Endothelial cell of hepatic sinusoid (primary cell): Measurements from ENCODE around the gene SEMA3G.

Source experiments
- in situ Hi-C: cut with HindIII; loops from 2 replicates; pipeline ENCODE4 v1.10.0; 2017; ENCODE audit warnings: low sequenced_read_pairs

Gene SEMA3G

GRCh38 chr3:52479877-52480575 lies 35.1 kb upstream of the SEMA3G start:
- in situ Hi-C loops, result loop anchor here (5.0 kb wide), 1 partner anchor 63 kb away; no protein-coding TSS in a partner anchor

- in situ Hi-C loops, result no loop called here
These were observed 34.4 kb upstream of the SEMA3G start for GRCh38 chr3:52479037-52479876.

GRCh38 chr3:52477796-52478095 lies 32.8 kb upstream of the SEMA3G start:
- in situ Hi-C loops, result no loop called here

GRCh38 chr3:52477076-52477795 lies 32.3 kb upstream of the SEMA3G start:
- in situ Hi-C loops, result no loop called here

DNA sequence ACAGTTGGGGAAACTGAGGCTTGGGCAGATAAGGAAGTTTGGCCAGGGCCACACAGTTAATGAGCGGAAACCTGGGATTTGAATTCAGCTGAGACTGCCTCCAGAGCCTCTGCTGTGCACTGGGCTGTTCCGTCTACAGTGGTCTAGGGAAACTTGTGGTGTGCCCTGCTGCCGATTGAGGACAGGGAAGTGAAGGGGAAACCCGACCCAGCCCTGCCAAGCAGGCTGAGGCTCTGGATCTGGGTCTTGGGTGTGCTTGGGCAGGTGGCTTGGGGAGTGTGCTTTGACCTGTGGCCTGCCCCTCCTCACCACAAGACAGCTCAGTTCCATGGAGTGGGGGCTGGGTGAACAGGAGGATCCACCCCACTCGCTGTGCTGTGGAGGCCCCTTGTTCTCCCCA lies 28.1 kb upstream of the SEMA3G start:
- in situ Hi-C loops, result loop anchor here (5.0 kb wide), 1 partner anchor 79 kb away; no protein-coding TSS in a partner anchor

- in situ Hi-C loops, result loop anchor here (5.0 kb wide), 1 partner anchor 80 kb away; no protein-coding TSS in a partner anchor
These were observed 27.5 kb upstream of the SEMA3G start for GRCh38 chr3:52472239-52473000.

- in situ Hi-C loops, result loop anchor here (5.0 kb wide), 1 partner anchor 81 kb away; no protein-coding TSS in a partner anchor
These were observed 26.7 kb upstream of the SEMA3G start for GRCh38 chr3:52471371-52472238.

GRCh38 chr3:52470920-52471319 lies 26.0 kb upstream of the SEMA3G start:
- in situ Hi-C loops, result loop anchor here (5.0 kb wide), 1 partner anchor 81 kb away; no protein-coding TSS in a partner anchor

DNA sequence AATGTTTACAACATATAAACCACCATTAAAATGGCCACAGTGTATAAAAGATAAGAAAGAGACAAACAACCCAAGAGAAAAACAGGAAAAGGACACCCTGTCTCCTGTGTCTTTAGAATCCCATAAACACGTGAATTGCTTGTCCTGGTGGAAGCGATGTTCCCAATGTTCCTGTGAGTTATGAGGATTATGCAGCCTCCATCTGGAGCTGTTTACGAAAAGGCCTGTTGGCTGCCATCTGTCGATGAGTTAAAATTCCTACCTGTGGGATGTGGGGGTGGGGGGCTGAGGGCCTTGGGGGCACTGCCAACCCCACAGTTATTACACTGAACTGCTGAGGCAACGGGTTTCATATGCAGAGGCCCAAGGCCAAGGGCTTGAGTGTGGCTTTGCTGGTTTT lies 24.1 kb upstream of the SEMA3G start:
- in situ Hi-C loops, result no loop called here

DNA sequence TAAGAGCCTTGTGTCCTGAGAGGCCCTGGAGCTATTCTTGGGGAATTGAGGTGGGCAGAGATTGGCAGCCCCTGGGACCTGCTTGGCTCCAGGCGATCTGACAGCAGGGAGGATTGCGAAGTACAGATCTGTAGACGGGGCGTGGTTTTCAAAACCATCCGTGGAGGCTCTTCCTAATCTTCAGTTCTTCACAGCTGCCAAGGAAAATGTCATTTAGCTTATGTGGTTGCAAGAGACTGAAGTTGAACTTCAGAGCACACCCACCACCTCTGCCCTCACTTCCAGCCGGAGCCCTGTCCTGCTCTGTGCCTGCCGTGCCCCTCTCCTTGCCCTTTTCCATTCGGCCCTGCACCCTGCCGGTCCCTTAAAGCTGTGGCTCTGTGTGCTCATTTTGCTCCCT lies 23.4 kb upstream of the SEMA3G start:
- in situ Hi-C loops, result no loop called here

GRCh38 chr3:52463416-52463815 lies 18.5 kb upstream of the SEMA3G start:
- in situ Hi-C loops, result no loop called here

GRCh38 chr3:52461874-52462273 lies 17.0 kb upstream of the SEMA3G start:
- in situ Hi-C loops, result no loop called here

- in situ Hi-C loops, result no loop called here
These were observed 14.1 kb upstream of the SEMA3G start for GRCh38 chr3:52458770-52459545.

DNA sequence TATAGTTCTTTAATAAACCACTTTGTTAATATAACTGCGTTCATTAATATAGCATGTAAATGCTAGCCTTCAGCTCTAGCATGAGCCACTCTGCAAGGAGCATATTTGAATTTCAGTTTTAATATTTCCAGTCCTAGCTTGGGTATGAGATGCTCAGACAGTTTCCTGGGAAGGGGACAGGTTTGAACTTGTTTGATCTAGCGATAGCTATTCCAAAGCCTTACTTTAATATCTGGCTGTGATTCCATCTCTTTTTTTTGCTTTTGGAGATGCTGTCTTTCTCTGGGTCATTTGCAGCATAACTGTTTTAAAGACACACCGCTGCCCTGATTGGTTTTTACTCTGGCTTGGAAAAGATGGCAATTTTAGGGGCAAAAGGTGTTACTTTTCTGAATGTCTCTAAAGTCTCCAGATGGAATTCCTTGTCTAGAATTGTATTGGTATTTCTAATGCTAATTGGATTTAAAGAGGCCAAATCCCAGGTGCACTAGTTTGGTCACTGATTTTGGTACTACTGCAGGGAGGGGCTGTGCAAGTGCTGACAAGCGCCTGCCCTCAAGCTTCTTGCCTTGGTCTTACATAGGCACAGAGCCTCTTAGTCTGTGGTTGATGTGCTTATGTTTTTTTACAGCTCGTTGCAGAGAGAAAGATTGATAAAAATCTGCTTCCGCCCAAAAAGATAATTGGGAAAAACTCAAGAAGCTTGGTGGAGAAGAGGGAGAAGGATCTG lies 13.3 kb upstream of the SEMA3G start:
- in situ Hi-C loops, result no loop called here

DNA sequence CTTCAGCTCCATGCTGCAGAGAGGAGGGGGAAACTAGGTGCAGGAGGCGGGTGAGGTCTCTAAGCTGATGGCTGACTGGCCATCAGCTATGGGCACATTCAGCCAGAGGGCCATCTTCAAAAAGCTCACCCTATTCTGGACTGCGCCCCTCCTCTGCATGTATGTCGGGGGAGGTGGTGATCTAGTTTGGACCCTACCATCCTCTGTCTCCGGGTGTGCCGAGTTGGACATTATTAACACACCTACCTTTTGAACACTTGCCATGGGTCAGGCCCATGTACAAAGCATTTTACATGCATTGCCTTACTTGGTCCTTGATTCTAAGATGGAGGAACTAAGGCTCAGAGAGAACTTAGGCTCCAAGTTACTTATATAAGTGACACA lies 11.9 kb upstream of the SEMA3G start:
- in situ Hi-C loops, result no loop called here

DNA sequence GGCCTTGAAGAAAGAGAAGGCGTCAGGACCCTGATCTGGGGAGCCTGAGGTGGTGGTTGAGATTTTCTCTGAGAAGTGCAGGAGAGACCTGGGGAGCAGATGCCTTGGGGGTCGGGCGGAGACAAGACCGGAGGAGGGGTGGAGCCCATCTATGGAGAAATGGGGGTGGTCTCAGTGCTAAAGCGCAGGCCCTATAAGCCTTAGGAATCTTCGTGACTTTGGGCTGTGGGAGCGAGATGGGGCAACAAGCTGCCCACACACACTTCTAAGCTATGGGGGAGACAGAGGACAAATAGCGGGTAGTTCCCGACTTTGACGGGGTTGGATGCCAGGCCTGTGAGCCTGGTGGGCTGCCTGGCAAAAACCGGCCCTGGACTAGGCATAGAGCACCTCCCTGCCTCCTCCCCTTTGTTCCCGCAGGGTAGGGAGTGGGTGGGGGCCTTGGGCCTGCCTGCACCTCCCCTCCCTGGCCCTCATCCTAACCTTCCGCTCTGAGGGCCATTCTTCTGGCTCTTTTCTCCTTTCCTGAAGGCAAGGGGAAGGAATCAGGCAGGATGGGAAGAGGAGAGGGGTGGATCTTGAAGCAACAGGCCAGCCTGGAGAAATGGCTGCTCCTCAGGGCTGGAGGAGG lies 11.4 kb upstream of the SEMA3G start:
- in situ Hi-C loops, result no loop called here

DNA sequence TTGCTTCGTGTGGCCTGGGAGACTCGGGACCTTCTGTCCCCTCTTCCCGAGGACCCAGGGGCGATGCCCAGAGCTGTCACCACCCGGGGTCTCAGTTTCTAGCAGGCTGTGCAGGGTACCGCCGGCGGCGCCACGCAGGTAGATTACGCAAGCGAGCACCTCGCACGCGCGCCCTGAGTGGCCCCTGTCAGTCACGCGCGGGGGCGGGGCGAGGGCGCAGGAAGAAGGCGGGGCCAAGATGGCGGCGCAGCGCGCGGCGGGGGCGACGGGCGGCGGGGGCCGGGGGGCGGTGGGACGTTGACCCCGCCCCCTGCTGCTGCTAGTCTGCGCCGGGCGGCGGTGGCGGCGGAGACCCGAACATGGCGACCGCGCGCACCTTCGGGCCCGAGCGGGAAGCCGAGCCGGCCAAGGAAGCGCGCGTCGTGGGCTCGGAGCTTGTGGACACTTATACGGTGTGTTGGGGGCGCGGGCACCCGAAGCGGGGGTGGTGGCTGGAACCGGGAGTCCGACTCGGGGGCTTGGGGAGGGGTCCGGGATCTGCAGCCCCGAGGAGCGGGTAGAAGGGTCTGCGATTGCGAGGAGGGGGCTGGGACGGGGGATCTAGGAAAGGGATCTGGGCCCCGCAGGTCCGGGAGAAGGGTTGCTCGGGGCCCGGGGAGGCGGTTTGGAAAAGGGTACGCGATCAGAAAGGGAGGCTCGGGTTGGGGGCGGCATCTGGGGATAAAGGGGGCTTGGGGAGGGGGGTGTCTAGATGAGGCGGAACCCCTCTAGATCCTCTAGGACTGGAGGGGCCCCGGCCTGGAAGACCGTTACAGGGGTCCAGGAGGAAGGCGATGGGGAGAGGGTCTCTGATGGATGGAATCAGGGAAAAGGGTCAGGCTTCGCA lies 10.6 kb upstream of the SEMA3G start, which contains the start of gene NISCH:
Gene NISCH (plus strand): TSS at position 322 of the 886 bp plus-strand sequence. CDS start 38 bp downstream, at position 360.
- in situ Hi-C loops, result no loop called here
